OCI-LY3 (cell line): Measurements from ENCODE around the gene EARS2.

Source experiments
- H2AFZ ChIP-seq: fragments of 200-600, 300-600 bp; shearing (Covaris generic); 2 replicates; pipeline ENCODE4 v1.6.0; 2014; ENCODE audit warnings: antibody characterized with exemption, low read depth, low read length
- H3K27ac ChIP-seq: fragments of 200-600, 300-600 bp; sonication (generic); 2 replicates; pipeline ENCODE4 v1.5.1; 2014; ENCODE audit warnings: mild to moderate bottlenecking, low read length, moderate library complexity, mixed read lengths
- H3K27me3 ChIP-seq: fragments of 200-600, 300-600 bp; sonication (generic); 2 replicates; pipeline ENCODE4 v1.6.1; 2014; ENCODE audit warnings: low read depth, low read length, mixed read lengths
- H3K36me3 ChIP-seq: fragments of 200-600, 300-600 bp; sonication (generic); replicated peaks from 2 replicates; pipeline ENCODE3; 2014; ENCODE audit warnings: low read depth, low read length, mixed read lengths
- H3K4me1 ChIP-seq: fragments of 300-600, 200-600 bp; sonication (generic); 2 replicates; pipeline ENCODE4 v1.6.1; 2014; ENCODE audit warnings: low read length, mixed read lengths
- H3K4me2 ChIP-seq: fragments of 200-600, 300-600 bp; sonication (generic); 2 replicates; pipeline ENCODE4 v1.6.1; 2014; ENCODE audit warnings: low read length, mixed read lengths
- H3K4me3 ChIP-seq: fragments of 300-600, 200-600 bp; sonication (generic); 2 replicates; pipeline ENCODE4 v1.5.1; 2014; ENCODE audit warnings: antibody characterized with exemption, mild to moderate bottlenecking, low read length, moderate library complexity
- H3K79me2 ChIP-seq: fragments of 300-600, 200-600 bp; shearing (Covaris generic); 2 replicates; pipeline ENCODE4 v1.6.1; 2014; ENCODE audit warnings: mild to moderate bottlenecking, low read length, mixed read lengths
- H3K9ac ChIP-seq: fragments of 300-600, 200-600 bp; shearing (Covaris generic); 2 replicates; pipeline ENCODE4 v1.6.0; 2014; ENCODE audit warnings: mild to moderate bottlenecking, low read length, moderate library complexity
- H3K9me3 ChIP-seq: fragments of 200-600, 300-600 bp; shearing (Covaris generic); 2 replicates; pipeline ENCODE4 v1.6.1; 2014; ENCODE audit warnings: low read length, mixed read lengths; ENCODE audit not compliant: insufficient read depth
- H4K20me1 ChIP-seq: fragments of 200-600, 300-600 bp; sonication (generic); 2 replicates; pipeline ENCODE4 v1.6.1; 2016; ENCODE audit warnings: low read length, mixed read lengths; ENCODE audit not compliant: insufficient read depth
- CTCF ChIP-seq: fragments of 200-600, 300-600 bp; sonication (generic); IDR thresholded peaks from 2 replicates; pipeline ENCODE4 v1.5.1; 2014; ENCODE audit warnings: antibody characterized with exemption, low read length, low read depth
- EZH2phosphoT487 ChIP-seq: fragments of 200-600 bp; shearing (Covaris generic); IDR thresholded peaks from 2 replicates; pipeline ENCODE4 v1.6.1; 2018; ENCODE audit warnings: antibody characterized with exemption, mixed run types, low read depth

The EARS2 gene

GRCh38 chr16:23534868-23535860, 22.0 kb downstream of the EARS2 start:
- TF ChIP-seq EZH2phosphoT487 (no peak), CTCF (no peak)
- no peak overlapping the region for H3K27ac ChIP-seq
- H3K27me3 ChIP-seq, result no peaks in the 10 kb centered on the region
- H3K4me2 ChIP-seq, result no peak overlapping the region
- H3K4me1 ChIP-seq, result no peaks in the 10 kb centered on the region
- no peaks in the 10 kb centered on the region for H3K9me3 ChIP-seq
- no peaks in the 10 kb centered on the region for H3K79me2 ChIP-seq
- no peak overlapping the region for H3K9ac ChIP-seq
- H3K36me3 ChIP-seq, result peaks cover 36% of the 10 kb centered on the region
- H4K20me1 ChIP-seq, result no peaks in the 10 kb centered on the region
- H3K4me3 ChIP-seq, result no peak overlapping the region
- H2AFZ ChIP-seq, result no peak overlapping the region

GRCh38 chr16:23532448-23532847, 24.7 kb downstream of the EARS2 start:
- Histone ChIP-seq H3K79me2 (no peaks in the 10 kb centered on the region), H3K36me3 (peaks cover 43% of the 10 kb centered on the region), H3K9me3 (no peaks in the 10 kb centered on the region), H3K9ac (no peak overlapping the region), H4K20me1 (no peaks in the 10 kb centered on the region), H3K4me3 (no peak overlapping the region), H2AFZ (no peak overlapping the region), H3K4me2 (no peak overlapping the region), H3K27me3 (no peaks in the 10 kb centered on the region), H3K4me1 (no peaks in the 10 kb centered on the region), H3K27ac (no peak overlapping the region)
- TF ChIP-seq EZH2phosphoT487 (no peak), CTCF (no peak)

- H3K4me1 ChIP-seq, result no peaks in the 10 kb centered on the region
These were observed 27.1 kb downstream of the EARS2 start for GRCh38 chr16:23530062-23530461.

More at GRCh38 chr16:23530062-23530461, 27.1 kb downstream of the EARS2 start:
- H3K4me2 ChIP-seq, result no peak overlapping the region
- no peaks in the 10 kb centered on the region for H3K9me3 ChIP-seq
- no peaks in the 10 kb centered on the region for H3K27me3 ChIP-seq
- no peaks in the 10 kb centered on the region for H3K79me2 ChIP-seq
- no peak for TF ChIP-seq EZH2phosphoT487
- TF ChIP-seq CTCF, result no peak
- peaks cover 40% of the 10 kb centered on the region for H3K36me3 ChIP-seq
- H2AFZ ChIP-seq, result no peak overlapping the region
- H3K27ac ChIP-seq, result no peak overlapping the region
- H3K9ac ChIP-seq, result no peak overlapping the region
- H3K4me3 ChIP-seq, result no peak overlapping the region
- H4K20me1 ChIP-seq, result no peaks in the 10 kb centered on the region
